Endothelial cell of umbilical vein (primary cell): ENCODE results near the gene TMEM8B. TPM values are rescaled to one million over a fixed set of nuclear protein-coding genes. Genes with fewer than 3 reads are reported as not detected.

Source experiments
- BruUV-seq: library from RNA; stranded (reverse); fragments of 400-500 nt; replicated peaks from 2 replicates; lab custom pipeline; 2021; lab: Mats Ljungman, UMichigan
- CTCF ChIA-PET: fragments of 300-600, 350-600 bp; sonication (Branson Sonifier 250); formaldehyde crosslinking; loops from one replicate; lab custom pipeline; 2021; ENCODE audit warnings: antibody characterized with exemption, inconsistent platforms; lab: Charles Lee
- POLR2A ChIA-PET: fragments of 300-600, 350-600 bp; sonication (Branson Sonifier 250); formaldehyde crosslinking; loops from one replicate; lab custom pipeline; 2021; ENCODE audit warnings: antibody characterized with exemption, inconsistent platforms; lab: Charles Lee
- DNase-seq: peaks from one replicate; pipeline ENCODE4 v3.0.0-alpha.2; 2011; ENCODE audit warnings: low read depth, low spot score
- FAIRE-seq: peaks from 2 replicates; lab custom pipeline; 2011; peaks lifted over from hg19 to GRCh38; lab: Jason Lieb, UNC
- H2AFZ ChIP-seq: 2 replicates; pipeline ENCODE4 v1.6.0; 2012; ENCODE audit warnings: low read depth, low read length, control low read depth, inconsistent platforms
- H3K27ac ChIP-seq: 2 replicates; pipeline ENCODE4 v1.5.1; 2011; ENCODE audit warnings: low read depth, mild to moderate bottlenecking, control low read depth, low read length, moderate library complexity; ENCODE audit not compliant: insufficient read depth
- H3K27me3 ChIP-seq, 2 experiments: 2 replicates each; pipeline versions ENCODE4 v1.6.0 to v1.6.1; 2011; ENCODE audit warnings: low read length in 2 of 2, mixed read lengths in 1 of 2; ENCODE audit not compliant: control insufficient read depth in 2 of 2, insufficient read depth in 2 of 2
- H3K36me3 ChIP-seq, 2 experiments: 2 replicates in 1 of 2; 3 replicates in 1 of 2; pipeline ENCODE4 v1.5.1; 2011; ENCODE audit warnings: low read length in 2 of 2, mild to moderate bottlenecking in 1 of 2, moderate library complexity in 1 of 2; ENCODE audit not compliant: control insufficient read depth in 2 of 2, insufficient read depth in 2 of 2; ENCODE audit errors: extremely low read depth in 1 of 2
- H3K4me1 ChIP-seq: 3 replicates; pipeline ENCODE4 v1.5.1; 2011; ENCODE audit warnings: mild to moderate bottlenecking, low read length; ENCODE audit not compliant: control insufficient read depth, insufficient read depth; ENCODE audit errors: extremely low read depth
- H3K4me2 ChIP-seq: 2 replicates; pipeline ENCODE4 v1.6.1; 2011; ENCODE audit warnings: low read length, control low read depth, mixed read lengths; ENCODE audit not compliant: insufficient read depth
- H3K4me3 ChIP-seq, 3 experiments: fragments of 200-600 bp in 1 of 3; sonication (generic), shearing (Covaris generic) in 1 of 3; replicated peaks in 1 of 3; 2 replicates each; pipeline ENCODE4 v1.5.1; 2011 to 2016; ENCODE audit warnings: control low read depth in 3 of 3, low read length in 3 of 3, mild to moderate bottlenecking in 2 of 3, inconsistent platforms in 1 of 3, low read depth in 1 of 3, moderate library complexity in 1 of 3; ENCODE audit not compliant: insufficient read depth in 1 of 3
- H3K79me2 ChIP-seq: 2 replicates; pipeline ENCODE4 v1.6.0; 2012; ENCODE audit warnings: low read length, inconsistent platforms; ENCODE audit not compliant: control insufficient read depth, insufficient read depth
- H3K9ac ChIP-seq: replicated peaks from 2 replicates; pipeline ENCODE3; 2011; ENCODE audit warnings: low read length, control low read depth; ENCODE audit not compliant: insufficient read depth; ENCODE audit errors: extremely low read depth
- H3K9me1 ChIP-seq: replicated peaks from 3 replicates; pipeline ENCODE4 v1.6.0; 2011; ENCODE audit warnings: mild to moderate bottlenecking, low read length; ENCODE audit not compliant: control insufficient read depth, insufficient read depth; ENCODE audit errors: extremely low read depth
- H3K9me3 ChIP-seq: replicated peaks from 2 replicates; pipeline ENCODE4 v1.5.1; 2012; ENCODE audit warnings: low read length, inconsistent platforms; ENCODE audit not compliant: control insufficient read depth, insufficient read depth
- H4K20me1 ChIP-seq: replicated peaks from 2 replicates; pipeline ENCODE3; 2011; ENCODE audit warnings: mild to moderate bottlenecking, low read length; ENCODE audit not compliant: control insufficient read depth, insufficient read depth; ENCODE audit errors: extremely low read depth
- EZH2 ChIP-seq: IDR thresholded peaks from 2 replicates; pipeline ENCODE4 v1.6.1; 2012; ENCODE audit warnings: borderline replicate concordance, low read depth, mild to moderate bottlenecking, moderate library complexity, low read length, inconsistent platforms; ENCODE audit not compliant: severe bottlenecking
- FOS ChIP-seq: IDR thresholded peaks from 2 replicates; pipeline ENCODE4 v1.6.1; 2011; ENCODE audit warnings: mild to moderate bottlenecking, low read length, moderate library complexity, borderline replicate concordance; ENCODE audit not compliant: insufficient read depth
- GATA2 ChIP-seq: IDR thresholded peaks from 2 replicates; pipeline ENCODE4 v1.7.0; 2011; ENCODE audit warnings: low read depth, mild to moderate bottlenecking, moderate library complexity, mixed read lengths, low read length; ENCODE audit not compliant: insufficient read length, insufficient read depth
- JUN ChIP-seq: IDR thresholded peaks from 2 replicates; pipeline ENCODE4 v1.6.1; 2011; ENCODE audit warnings: borderline replicate concordance, low read depth; ENCODE audit not compliant: insufficient read length, insufficient read depth
- MYC ChIP-seq: IDR thresholded peaks from one replicate; pipeline ENCODE4 v1.6.1; 2011; ENCODE audit warnings: mild to moderate bottlenecking, low read depth, low read length
- POLR2A ChIP-seq: IDR thresholded peaks from 2 replicates; pipeline ENCODE4 v1.6.1; 2012; ENCODE audit warnings: low read depth, mild to moderate bottlenecking, control low read depth, low read length
- POLR2AphosphoS5 ChIP-seq: IDR thresholded peaks from 2 replicates; pipeline ENCODE4 v1.6.1; 2012; ENCODE audit warnings: low read depth, mild to moderate bottlenecking, control low read depth, low read length, moderate library complexity; ENCODE audit not compliant: insufficient read depth
- dilution Hi-C: fragments of 300-500 bp; cut with MboI; formaldehyde crosslinking; loops from one replicate; pipeline ENCODE4 v1.15.0; 2019; ENCODE audit warnings: low sequenced_read_pairs; ENCODE audit not compliant: extremely low pct_ligation_motif_present
- intact Hi-C: fragments of 100-400 bp; cut with micrococcal nuclease; formaldehyde crosslinking; loops from one replicate; pipeline ENCODE4 v1.10.0; 2022
- polyA plus RNA-seq, 4 experiments: library from polyadenylated mRNA; depleted of rRNA in 3 of 4; stranded (reverse) in 3 of 4; unstranded in 1 of 4; fragments of >200 nt; gene quantifications; 2 replicates each; pipeline versions ENCODE4 v1.2.1 to v1.2.3, GENCODE V29; 2011 to 2012; ENCODE audit warnings: missing spikeins in 1 of 4
- total RNA-seq: library from RNA; stranded (reverse); gene quantifications from 2 replicates; pipeline ENCODE4 v1.2.3, GENCODE V29; 2021
- TF ChIP-seq, protein P1 (sequence below): IDR thresholded peaks from 2 replicates; pipeline ENCODE4 v1.6.1; 2011; ENCODE audit not compliant: insufficient read depth, insufficient read length
- TF ChIP-seq, protein P2 (sequence below), 2 donors: IDR thresholded peaks; 1 replicate in 1 of 2; 2 replicates in 1 of 2; pipeline ENCODE4 v1.5.1; 2011; ENCODE audit warnings: low read length in 2 of 2, mild to moderate bottlenecking in 2 of 2, moderate library complexity in 2 of 2, control low read depth in 1 of 2, inconsistent platforms in 1 of 2, low read depth in 1 of 2; ENCODE audit not compliant: insufficient read depth in 1 of 2; ENCODE audit errors: extremely low read depth in 1 of 2

The TMEM8B gene
- total and polyA plus RNA-seq, 2 donors (not counting 3 experiments of a cell fraction or from before 2014, with no cell fraction given): 2.5 to 3.6 TPM

DNA sequence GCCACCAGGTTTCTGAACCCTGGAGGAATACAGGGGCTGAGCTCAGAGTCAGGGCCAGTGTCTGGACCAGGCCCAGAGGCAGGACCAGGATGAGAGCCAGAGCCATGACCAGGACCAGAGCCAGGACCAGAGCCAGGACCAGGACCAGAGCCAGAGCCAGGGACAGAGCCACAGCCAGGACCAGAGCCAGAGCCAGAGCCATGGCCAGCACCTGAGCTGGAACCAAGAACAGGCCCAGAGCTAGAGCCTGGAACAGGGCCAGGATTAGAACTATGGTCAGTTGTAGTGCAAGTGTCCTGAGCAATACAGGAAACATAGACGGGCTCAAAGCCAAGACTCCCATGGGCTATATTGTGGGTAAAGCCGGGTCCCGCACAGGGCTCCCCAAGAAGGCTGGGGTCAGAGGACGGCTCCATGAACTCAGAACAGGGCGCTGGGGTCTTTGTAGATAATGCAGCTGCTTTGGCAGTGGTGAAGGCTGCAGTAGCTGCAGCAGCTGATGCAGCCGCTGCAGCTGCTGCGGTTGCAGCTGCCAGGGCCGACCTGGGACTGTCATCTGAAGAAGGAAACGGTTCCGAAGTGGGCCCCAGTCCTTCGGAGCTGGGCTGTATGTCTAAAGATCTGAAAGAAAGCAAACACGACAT is 17.5 kb upstream of the TMEM8B start:
- intact Hi-C loops (loop anchor here (2.0 kb wide), 2 partner anchors 13 to 55 kb away; no protein-coding TSS in a partner anchor), dilution Hi-C loops (no loop called here)
- Histone ChIP-seq H3K9me1 (no peaks in the 10 kb centered on the region), H3K9ac (no peak overlapping the region), H3K9me3 (no peaks in the 10 kb centered on the region), H3K79me2 (no peaks in the 10 kb centered on the region), H3K27ac (peak overlapping the region; percentile 16), H2AFZ (peak overlapping the region; percentile 74), H3K4me1 (peaks cover 21% of the 10 kb centered on the region), H3K27me3 (no peaks in the 10 kb centered on the region), H3K4me3 (peak overlapping the region; percentile 8 to 56 (median 25)), H3K4me2 (peak overlapping the region; percentile 73), H3K36me3 (peaks cover 0 to under 1% of the 10 kb centered on the region in 2 experiments), H4K20me1 (no peaks in the 10 kb centered on the region)
- FAIRE-seq: peak; percentile 60
- CTCF ChIA-PET: interaction anchor here (0.7 to 5.8 kb wide), 15 partner anchors 13 to 115 kb away, joined by 3 to 130 read pairs (median 4); partner anchors contain the start of genes CREB3, GBA2, NPR2 and RGP1
- no TSS peak for BruUV-seq
- POLR2A ChIA-PET: no interaction called here
- TF ChIP-seq POLR2A (no peak), EZH2 (no peak), GATA2 (no peak), JUN (no peak), MYC (no peak), POLR2AphosphoS5 (no peak), FOS (no peak)
- TF ChIP-seq, protein P1, sequence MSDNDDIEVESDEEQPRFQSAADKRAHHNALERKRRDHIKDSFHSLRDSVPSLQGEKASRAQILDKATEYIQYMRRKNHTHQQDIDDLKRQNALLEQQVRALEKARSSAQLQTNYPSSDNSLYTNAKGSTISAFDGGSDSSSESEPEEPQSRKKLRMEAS: no peak
- TF ChIP-seq, protein P2, sequence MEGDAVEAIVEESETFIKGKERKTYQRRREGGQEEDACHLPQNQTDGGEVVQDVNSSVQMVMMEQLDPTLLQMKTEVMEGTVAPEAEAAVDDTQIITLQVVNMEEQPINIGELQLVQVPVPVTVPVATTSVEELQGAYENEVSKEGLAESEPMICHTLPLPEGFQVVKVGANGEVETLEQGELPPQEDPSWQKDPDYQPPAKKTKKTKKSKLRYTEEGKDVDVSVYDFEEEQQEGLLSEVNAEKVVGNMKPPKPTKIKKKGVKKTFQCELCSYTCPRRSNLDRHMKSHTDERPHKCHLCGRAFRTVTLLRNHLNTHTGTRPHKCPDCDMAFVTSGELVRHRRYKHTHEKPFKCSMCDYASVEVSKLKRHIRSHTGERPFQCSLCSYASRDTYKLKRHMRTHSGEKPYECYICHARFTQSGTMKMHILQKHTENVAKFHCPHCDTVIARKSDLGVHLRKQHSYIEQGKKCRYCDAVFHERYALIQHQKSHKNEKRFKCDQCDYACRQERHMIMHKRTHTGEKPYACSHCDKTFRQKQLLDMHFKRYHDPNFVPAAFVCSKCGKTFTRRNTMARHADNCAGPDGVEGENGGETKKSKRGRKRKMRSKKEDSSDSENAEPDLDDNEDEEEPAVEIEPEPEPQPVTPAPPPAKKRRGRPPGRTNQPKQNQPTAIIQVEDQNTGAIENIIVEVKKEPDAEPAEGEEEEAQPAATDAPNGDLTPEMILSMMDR (IDR thresholded peaks at IDR 0.05; ENCODE audit: extremely low read depth in 1 of 2, insufficient read depth in 1 of 2, low read depth in 1 of 2, low read length in 2 of 2): no peak
- DNase-seq: peak; percentile 44
